Measurements from ENCODE around the gene LHFPL2.

The LHFPL2 gene

DNA sequence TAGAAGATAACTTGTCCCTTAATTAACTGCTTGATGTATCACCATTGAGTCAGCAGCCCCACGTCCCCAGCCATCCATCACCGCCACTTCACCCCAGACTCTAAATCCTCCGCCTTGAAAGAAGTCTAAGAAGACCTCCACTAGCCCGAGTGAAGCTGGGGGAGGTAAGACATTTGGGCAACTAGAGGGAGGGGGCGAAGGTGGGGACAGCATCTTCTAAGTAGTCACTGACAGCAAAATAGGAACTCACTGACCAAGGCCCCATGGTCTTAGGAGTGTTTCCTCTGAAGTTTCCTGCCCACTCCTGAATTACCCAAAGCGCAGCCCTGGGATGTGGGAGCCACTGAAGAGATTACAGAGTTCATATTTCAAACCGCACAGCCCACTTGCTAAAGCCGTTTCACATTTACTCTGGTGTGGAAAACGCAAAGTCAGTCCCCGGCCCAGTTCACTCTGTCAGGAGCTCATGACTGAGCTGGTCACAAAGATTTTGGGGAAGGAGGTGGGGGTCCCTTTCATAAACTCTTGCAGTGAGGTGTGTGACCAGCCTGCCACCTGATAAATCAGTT lies 107.4 kb downstream of the LHFPL2 start:
- DNase-seq: peak; percentile 81 to 88 (median 83)

DNA sequence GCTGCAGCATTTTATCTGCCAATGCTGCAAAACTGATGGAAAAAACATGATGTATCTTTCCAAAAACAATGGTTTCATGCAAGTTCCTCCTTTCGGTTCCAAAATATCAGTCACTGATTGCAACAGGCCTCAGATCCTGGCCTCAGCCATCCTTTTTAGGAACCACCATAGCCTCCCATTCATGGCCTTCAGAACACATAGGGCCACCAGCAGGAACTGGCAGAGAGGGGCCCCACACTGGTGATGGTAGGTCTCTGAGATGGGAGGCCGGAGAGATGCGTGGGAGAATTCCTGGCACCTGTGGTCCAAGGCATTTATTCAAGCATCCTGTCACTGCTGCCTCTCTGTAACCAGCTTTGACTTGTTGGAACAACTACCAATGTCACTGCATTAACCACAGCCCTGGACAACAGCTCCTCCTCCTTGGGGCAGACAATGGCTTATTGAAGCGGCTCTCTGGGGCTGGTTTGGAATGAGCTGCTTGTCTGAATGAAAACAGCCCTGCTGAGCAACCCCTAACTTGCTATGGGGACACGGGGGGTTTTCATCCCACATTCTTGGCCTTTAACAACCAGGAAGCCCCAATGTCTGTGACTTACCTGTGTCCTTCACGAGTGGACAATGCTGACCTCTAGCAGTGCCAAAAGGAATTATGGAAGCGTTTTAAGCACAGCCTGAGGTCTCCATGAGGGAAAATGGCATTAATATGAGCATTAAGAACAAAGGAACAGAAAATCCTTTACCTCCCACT lies 108.1 kb downstream of the LHFPL2 start:
- peak; percentile 86 to 97 (median 96) for DNase-seq

- DNase-seq: no peak
Observed at GRCh38 chr5:78538240-78538850, 110.2 kb downstream of the LHFPL2 start.

DNA sequence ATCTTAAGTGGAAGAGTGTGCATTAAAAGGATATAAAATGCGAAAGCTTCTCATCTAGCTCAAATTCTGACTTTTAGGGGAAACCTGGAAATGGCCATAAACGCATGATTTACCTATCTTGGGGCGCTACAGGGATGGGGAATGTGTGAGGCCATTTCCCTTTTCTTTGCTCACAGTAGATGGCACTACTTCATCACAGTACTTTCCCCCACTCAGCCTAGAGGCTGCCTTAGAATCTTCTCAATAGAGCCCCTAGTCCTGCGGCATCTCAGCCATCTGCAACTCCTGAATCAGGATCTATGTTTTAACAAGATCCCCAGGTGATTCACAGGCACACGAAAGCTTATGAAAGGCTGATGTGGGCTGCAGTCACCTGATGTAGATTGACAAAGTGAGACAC lies 110.8 kb downstream of the LHFPL2 start:
- DNase-seq: peak; percentile 71 to 77 (median 76)

- DNase-seq: peak in 2 of 3 donors; percentile 42 to 58
Observed at GRCh38 chr5:78537411-78537810, 111.2 kb downstream of the LHFPL2 start.

GRCh38 chr5:78536661-78537196 lies 111.8 kb downstream of the LHFPL2 start:
- no peak for DNase-seq

DNA sequence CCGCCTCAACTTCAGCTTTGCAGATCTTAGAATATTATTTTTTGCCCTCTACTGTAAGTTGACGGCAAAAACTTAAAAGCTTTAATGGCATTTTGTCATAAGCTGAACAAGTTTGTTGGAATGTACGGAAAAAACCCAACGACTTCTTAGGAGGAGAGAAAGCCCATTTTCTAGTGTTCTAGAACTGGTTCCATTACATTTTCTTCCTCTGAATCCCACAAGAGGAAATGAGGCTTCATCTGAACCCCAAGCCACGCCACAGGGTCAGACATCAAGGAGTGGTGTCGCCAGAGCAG lies 113.7 kb downstream of the LHFPL2 start:
- DNase-seq: peak; percentile 60 to 80 (median 74)

GRCh38 chr5:78534148-78534904 lies 114.2 kb downstream of the LHFPL2 start:
- peak; percentile 95 to 96 (median 96) for DNase-seq

- DNase-seq: peak in 1 of 3 donors; percentile 45
Observed at GRCh38 chr5:78533356-78533755, 115.2 kb downstream of the LHFPL2 start.

DNA sequence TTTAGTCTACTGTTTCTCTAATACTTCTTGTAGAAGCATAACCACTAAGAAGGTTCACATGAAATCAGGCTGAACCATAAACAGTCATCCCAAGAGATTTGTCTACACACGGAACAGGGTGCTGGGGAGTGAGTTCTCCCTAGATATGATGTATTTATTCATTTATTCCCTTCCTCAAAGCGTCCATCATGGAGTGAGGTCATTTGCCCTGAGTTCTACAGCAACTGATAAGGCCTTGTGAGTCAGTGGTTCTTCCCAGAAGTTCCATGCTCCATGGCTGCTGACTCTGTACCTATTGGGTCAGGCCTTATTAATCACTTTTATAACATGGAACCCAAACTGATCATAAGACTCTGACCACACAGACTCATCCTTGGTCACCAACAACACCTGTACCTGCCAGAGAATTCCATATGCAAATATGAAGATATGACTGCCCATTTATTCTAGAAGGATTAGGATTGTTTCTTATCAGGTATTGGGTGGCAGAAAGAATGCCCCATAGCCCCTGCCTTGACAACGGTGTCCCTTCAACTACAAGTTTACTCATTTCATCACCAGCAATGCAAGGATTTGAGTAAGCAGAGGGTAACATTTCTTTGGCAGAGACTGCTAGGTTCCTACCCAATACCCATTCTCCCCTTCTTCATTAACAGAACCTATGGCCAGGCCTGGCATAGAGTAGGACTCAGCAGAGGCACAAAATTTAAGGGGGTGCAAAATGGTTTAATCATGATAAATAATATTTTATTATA lies 118.1 kb downstream of the LHFPL2 start:
- peak; percentile 90 to 98 (median 94) for DNase-seq

DNA sequence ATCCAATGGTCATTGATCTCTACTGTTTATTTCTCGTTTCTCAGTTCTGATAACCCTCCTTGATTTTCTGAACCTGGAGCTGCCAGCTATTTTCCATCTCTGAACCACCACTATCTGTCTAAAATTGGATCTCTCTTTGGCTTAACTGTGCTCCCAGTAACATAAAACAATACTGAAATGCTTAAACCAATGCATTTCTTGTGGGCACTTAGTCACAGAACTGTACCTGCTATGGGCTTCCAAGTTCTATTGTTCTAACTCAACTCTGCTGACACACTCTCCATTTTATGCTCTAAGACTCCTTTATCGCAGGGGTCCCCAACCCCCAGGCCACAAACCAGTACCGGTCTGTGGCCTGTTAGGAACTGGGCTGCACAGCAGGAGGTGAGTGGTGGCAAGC lies 120.6 kb downstream of the LHFPL2 start:
- DNase-seq: no peak

- DNase-seq: peak; percentile 91 to 99 (median 96)
Observed at GRCh38 chr5:78527054-78527859, 121.3 kb downstream of the LHFPL2 start.

DNA sequence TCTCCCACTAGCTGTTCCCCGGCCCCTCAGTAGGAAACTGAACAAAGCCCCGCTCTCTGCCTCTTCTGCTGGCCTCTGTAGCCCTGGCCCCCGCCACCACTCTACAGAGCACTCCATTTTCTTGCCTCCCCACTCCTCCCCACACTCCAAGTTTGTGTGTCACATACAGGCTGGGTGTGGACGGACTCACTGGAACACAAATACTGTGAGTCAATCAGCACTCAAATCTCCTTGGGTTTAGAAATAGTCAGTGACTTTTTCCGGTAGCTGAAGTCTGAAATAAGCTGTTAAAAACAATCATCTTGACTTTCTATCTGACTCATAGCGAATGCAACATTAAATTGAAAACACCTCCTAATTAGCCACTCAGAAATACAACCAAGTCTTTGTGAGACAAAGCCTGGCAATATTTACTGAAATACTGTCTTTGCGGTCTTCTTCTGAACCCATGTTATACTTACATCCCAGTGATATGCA lies 122.5 kb downstream of the LHFPL2 start:
- peak; percentile 80 to 95 (median 90) for DNase-seq

GRCh38 chr5:78523314-78524193 lies 125.0 kb downstream of the LHFPL2 start:
- DNase-seq: no peak

DNA sequence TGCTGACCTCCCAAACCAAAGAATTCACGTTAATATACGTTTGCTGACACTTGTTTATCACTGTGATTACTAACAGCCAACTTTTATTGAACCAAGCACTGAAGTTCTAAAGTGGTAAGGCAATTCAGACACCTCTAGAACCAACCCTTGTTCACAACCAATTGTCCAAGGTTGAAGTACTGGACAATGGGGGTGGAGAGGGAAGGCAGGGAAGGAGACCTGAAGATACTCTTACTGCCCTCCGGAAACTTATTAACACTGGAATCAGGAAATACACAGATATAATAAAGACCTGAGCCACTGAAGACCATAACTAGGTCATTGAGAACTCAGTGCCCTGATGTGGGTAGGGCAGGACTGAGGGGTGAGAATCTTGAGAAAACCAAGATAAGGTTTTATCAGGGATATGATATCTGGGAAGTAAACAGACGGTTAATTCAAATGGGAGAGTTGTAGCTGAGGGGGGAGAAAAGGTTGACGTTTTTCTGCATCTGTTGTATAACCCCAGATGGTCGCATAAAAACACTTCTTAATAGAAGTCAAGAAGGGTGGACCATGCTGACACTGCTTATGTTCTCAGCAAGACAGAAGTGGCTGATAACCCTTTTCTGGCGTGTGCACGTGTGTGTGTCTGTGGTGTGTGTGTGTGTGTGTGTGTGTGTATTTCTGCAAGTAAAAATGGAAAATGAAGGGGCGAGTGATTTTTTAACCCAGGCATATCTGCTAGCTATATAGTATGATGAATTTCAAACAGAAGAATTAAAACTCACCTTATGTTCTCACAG lies 125.9 kb downstream of the LHFPL2 start:
- no peak for DNase-seq

DNA sequence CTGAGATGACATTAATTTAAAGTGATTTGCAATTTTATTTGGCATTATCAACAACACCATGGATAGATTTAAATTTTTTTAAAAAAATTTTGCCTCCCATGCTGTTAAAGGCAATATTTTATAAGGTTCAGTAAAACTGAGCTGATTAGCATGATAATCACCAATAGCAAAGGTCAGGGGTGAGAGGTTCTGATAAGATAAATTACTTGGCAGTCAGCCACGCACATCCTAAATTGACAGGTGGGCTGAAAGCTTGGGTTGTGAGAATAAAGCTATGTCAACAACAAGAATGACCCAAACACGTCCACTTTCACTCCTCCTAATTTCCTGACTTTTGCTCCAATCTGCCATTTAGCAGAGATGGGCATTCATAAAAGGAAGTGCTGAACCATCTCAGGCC lies 127.1 kb downstream of the LHFPL2 start:
- no peak for DNase-seq

- no peak for DNase-seq
Observed at GRCh38 chr5:78519198-78519941, 129.2 kb downstream of the LHFPL2 start.

DNA sequence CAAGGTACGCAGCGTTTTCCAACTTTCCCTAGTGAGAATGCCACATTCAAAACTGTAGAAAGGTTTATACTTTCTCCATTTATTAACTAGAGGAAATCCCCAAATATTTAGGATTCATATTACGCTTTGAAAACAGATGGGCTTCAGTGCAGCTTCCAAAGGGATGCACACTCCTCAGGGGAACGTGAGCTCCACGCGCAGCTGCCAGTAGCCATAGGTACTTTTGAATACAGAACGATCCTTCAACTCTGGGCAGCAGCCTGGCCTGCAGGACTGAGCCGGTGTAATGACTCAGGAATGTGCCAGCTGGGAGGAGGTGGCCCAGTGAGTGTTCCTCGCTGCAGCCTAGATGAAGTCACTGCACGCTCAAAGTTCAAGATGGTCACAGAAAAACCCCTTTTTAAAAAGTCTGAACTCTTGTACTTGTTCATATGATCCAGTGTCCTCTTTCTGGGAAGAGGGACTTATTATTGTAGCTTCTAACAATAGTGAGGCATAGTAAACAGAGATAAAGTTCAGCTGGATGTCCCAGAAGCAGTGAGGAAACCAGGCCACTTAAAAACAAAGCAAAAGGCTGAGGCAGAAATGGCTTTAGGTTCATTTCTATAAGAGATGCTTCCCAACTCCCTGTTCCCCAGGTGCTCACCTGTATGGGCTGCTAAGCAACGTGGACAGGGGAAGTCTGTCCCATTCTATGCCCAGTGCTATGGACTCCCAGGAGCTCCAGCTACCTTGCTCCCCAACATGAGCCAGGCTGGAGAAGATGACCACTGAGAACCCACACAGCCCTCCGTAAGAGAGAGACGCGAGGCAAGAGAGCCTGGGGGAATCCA lies 130.0 kb downstream of the LHFPL2 start:
- DNase-seq: peak; percentile 72 to 96 (median 91)

All from suppressor macrophage treated with lipopolysaccharide for 1 hour (primary cell).